K562 (cell line): ENCODE measurements around the gene TUBD1. TPM values are rescaled to one million over a fixed set of nuclear protein-coding genes. Genes with fewer than 3 reads are reported as not detected.

Source experiments
- DACH1 ChIP-seq: fragments of 450-650 bp; IDR thresholded peaks from 2 replicates; pipeline ENCODE4 v1.6.1; 2018; ENCODE audit not compliant: partially characterized antibody
- E2F1 ChIP-seq: sonication (generic); formaldehyde crosslinking; IDR thresholded peaks from 2 replicates; pipeline ENCODE4 v1.8.1; 2023; ENCODE audit warnings: mild to moderate bottlenecking, missing genetic modification reagents, moderate library complexity
- E2F6 ChIP-seq, 2 experiments: IDR thresholded peaks; 2 replicates each; pipeline ENCODE4 v1.6.1; 2011; ENCODE audit warnings: borderline replicate concordance in 1 of 2, control low read depth in 1 of 2, low read depth in 1 of 2, low read length in 1 of 2, mild to moderate bottlenecking in 1 of 2, mixed read lengths in 1 of 2, moderate library complexity in 1 of 2; ENCODE audit not compliant: insufficient read depth in 1 of 2, insufficient read length in 1 of 2, poor library complexity in 1 of 2, severe bottlenecking in 1 of 2; ENCODE audit errors: extremely low read depth in 1 of 2
- ESRRB ChIP-seq: fragments of 250-450 bp; sonication (Bioruptor Pico); IDR thresholded peaks from 2 replicates; pipeline ENCODE4 v1.5.0; 2020; ENCODE audit warnings: mild to moderate bottlenecking, moderate library complexity, borderline replicate concordance
- JUND ChIP-seq, 2 experiments: IDR thresholded peaks; 2 replicates in 1 of 2; 3 replicates in 1 of 2; pipeline ENCODE4 v1.6.1; 2011; ENCODE audit warnings: borderline replicate concordance in 2 of 2, low read depth in 2 of 2, low read length in 2 of 2, improper control_type of control experiment in 1 of 2, missing biosample characterization in 1 of 2, missing genetic modification characterization in 1 of 2, missing genetic modification reagents in 1 of 2
- NUFIP1 ChIP-seq: fragments of 450-650 bp; IDR thresholded peaks from 2 replicates; pipeline ENCODE4 v1.6.1; 2018; ENCODE audit not compliant: partially characterized antibody
- PCBP2 ChIP-seq: fragments of 200-400 bp; formaldehyde crosslinking; IDR thresholded peaks from 2 replicates; pipeline ENCODE4 v1.6.1; 2018; ENCODE audit warnings: low read length, low read depth, mild to moderate bottlenecking, moderate library complexity; ENCODE audit not compliant: poor library complexity, severe bottlenecking
- SMARCE1 ChIP-seq: fragments of 450-650 bp; IDR thresholded peaks from 2 replicates; pipeline ENCODE4 v1.7.1; 2016; ENCODE audit warnings: mild to moderate bottlenecking
- THAP7 ChIP-seq: fragments of 250-450 bp; sonication (Bioruptor Pico); IDR thresholded peaks from 2 replicates; pipeline ENCODE4 v1.5.0; 2021
- ZBTB17 ChIP-seq: fragments of 450-650 bp; formaldehyde crosslinking; IDR thresholded peaks from 2 replicates; pipeline ENCODE4 v1.4.0; 2020; ENCODE audit warnings: mild to moderate bottlenecking
- ZNF592 ChIP-seq: fragments of 450-650 bp; IDR thresholded peaks from 2 replicates; pipeline ENCODE4 v1.6.1; 2017; ENCODE audit warnings: antibody characterized with exemption, mild to moderate bottlenecking
- polyA plus RNA-seq, 8 experiments: library from polyadenylated mRNA; depleted of rRNA in 4 of 8; stranded (reverse) in 5 of 8; unstranded in 3 of 8; fragments of >200 nt; fragmentation: Nextera tagmentation in 2 of 8; fragmentation: Illumina TruSeq in 1 of 8; extraction: Ambion mirVana in 2 of 8; extraction: Trizol in 1 of 8; gene quantifications; 2 replicates each; pipeline versions ENCODE4 v1.2.1 to v1.2.3, GENCODE V29; 2011 to 2014; ENCODE audit warnings: inconsistent platforms in 1 of 8, missing spikeins in 1 of 8
- total RNA-seq, 7 experiments: library from RNA; depleted of rRNA in 6 of 7; stranded (reverse); fragments of >200 nt in 6 of 7; fragmentation: Illumina TruSeq in 2 of 7; extraction: Trizol in 2 of 7; gene quantifications; 2 replicates each; pipeline versions ENCODE4 v1.2.1 to v1.2.3, GENCODE V29; 2011 to 2021; ENCODE audit warnings: low replicate concordance in 1 of 7

The TUBD1 gene
- total and polyA plus RNA-seq, 9 of the 15 experiments (the other 6 are each of a cell fraction or from before 2014, with no cell fraction given) = 10.8 to 35.3 (median 17.9) TPM

DNA sequence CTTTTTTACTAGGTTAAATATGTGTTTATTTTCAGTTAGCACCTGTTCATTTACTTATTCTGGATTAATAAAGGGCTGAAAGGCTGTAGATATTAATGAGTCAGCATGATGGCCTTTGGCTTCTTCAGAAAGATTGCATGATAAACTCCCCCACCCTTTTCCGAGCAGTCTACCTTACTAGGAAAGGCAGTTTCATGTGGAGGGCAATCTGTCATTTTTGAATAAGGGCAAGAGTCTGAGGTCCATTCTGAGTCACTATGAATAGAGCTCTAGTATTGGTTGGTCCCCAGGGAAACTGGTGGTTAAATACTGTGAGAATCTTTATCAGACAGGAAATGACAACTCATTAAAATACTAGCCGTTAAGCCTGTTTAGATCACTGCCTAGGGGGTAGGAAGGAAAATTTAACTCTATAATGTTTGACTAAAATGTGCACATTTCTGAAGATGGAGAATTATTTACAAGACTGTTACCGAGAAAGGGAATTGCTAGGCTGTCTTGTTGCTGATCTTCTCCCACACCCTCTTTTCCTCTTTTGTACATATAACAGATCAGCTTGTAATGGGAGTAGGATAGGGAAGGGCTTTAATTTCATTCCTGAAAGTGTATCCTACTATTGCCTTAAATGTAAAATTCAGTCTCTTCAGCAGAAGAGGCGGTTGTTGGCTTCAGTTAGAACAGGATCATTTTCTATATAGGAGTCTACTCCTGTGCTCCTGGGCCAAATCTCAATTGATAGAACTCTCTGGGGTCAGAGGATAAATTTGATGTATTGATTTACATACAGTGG is 63.3 kb downstream of the TUBD1 start (continued):
- TF ChIP-seq JUND (IDR thresholded peaks at IDR 0.05; ENCODE audit: borderline replicate concordance, low read depth, low read length) = peak; percentile 89
- TF ChIP-seq JUND (tag; IDR thresholded peaks at IDR 0.05; ENCODE audit: borderline replicate concordance, low read depth, low read length) = peak; percentile 82; the same call in 2 of the 3 replicates
- TF ChIP-seq NUFIP1 = no peak
- TF ChIP-seq DACH1 = peak; percentile 99
- TF ChIP-seq PCBP2 = no peak
- TF ChIP-seq ESRRB (CRISPR knock-in tag) = no peak
- no peak for TF ChIP-seq E2F6 (IDR thresholded peaks at IDR 0.05; ENCODE audit: borderline replicate concordance in 1 of 2, extremely low read depth in 1 of 2, insufficient read depth in 1 of 2, insufficient read length in 1 of 2, low read depth in 1 of 2, low read length in 1 of 2, poor library complexity in 1 of 2, severe bottlenecking in 1 of 2)
- TF ChIP-seq E2F1 (CRISPR knock-in tag) = no peak
- peak; percentile 50; the same call in 1 of the 2 replicates for TF ChIP-seq ZNF592
- peak; percentile 89 for TF ChIP-seq SMARCE1
- no peak for TF ChIP-seq THAP7 (CRISPR knock-in tag)
- TF ChIP-seq ZBTB17 (CRISPR knock-in tag) = no peak
